Prostate gland (tissue), 2 donors: ENCODE measurements around the gene SLC25A1. TPM values are rescaled to one million over a fixed set of nuclear protein-coding genes. Genes with fewer than 3 reads are reported as not detected.

Experiments
- DNase-seq: peaks from one replicate; pipeline ENCODE4 v3.0.0-alpha.2; 2019; ENCODE audit warnings: low spot score
- H3K27ac ChIP-seq, 2 donors: fragments of 200-600 bp; sonication (generic); 2 replicates each; pipeline ENCODE4 v1.5.1; 2017 to 2019
- H3K27me3 ChIP-seq: fragments of 200-600 bp; sonication (generic); replicated peaks from 2 replicates; pipeline ENCODE4 v1.5.1; 2019; ENCODE audit not compliant: insufficient read depth
- H3K36me3 ChIP-seq, 2 donors: fragments of 200-600 bp; sonication (generic); 1 replicate in 1 of 2; 2 replicates in 1 of 2; pipeline versions ENCODE4 v1.5.1 to v1.8.1; 2017 to 2019
- H3K4me1 ChIP-seq: fragments of 200-600 bp; sonication (generic); replicated peaks from 2 replicates; pipeline ENCODE4 v1.5.1; 2019
- H3K4me3 ChIP-seq, 2 donors: fragments of 200-600 bp; sonication (generic); 2 replicates each; pipeline ENCODE4 v1.5.1; 2017 to 2019
- H3K9me3 ChIP-seq: fragments of 200-600 bp; sonication (generic); 2 replicates; pipeline ENCODE4 v1.5.1; 2017
- CTCF ChIP-seq, 4 experiments: fragments of 200-600 bp in 2 of 4; fragments of 450-650 bp in 2 of 4; sonication (generic) in 2 of 4; IDR thresholded peaks; 1 replicate in 3 of 4; 2 replicates in 1 of 4; pipeline ENCODE4 v1.5.1; 2016 to 2019; ENCODE audit warnings: antibody characterized with exemption in 4 of 4, mild to moderate bottlenecking in 2 of 4, moderate library complexity in 2 of 4
- POLR2A ChIP-seq: fragments of 450-650 bp; IDR thresholded peaks from one replicate; pipeline ENCODE4 v1.6.1; 2016; ENCODE audit warnings: antibody characterized with exemption, mild to moderate bottlenecking
- POLR2AphosphoS5 ChIP-seq: sonication (generic); formaldehyde crosslinking; IDR thresholded peaks from one replicate; pipeline ENCODE4 v1.6.1; 2017; ENCODE audit warnings: antibody characterized with exemption
- WGBS: methylation state at CpG from one replicate; pipeline ENCODE4 v1.1.5; 2018; 5-methylcytosine and 5-hydroxymethylcytosine counted together
- intact Hi-C: fragments of 100-400 bp; cut with DNase I; formaldehyde crosslinking; loops from one replicate; pipeline ENCODE4 v1.14.2; 2022
- total RNA-seq, 2 donors: library from RNA; depleted of rRNA; stranded (reverse); fragments of >200 nt; gene quantifications; one replicate each; pipeline ENCODE4 v1.1.0, GENCODE V29; 2016

The SLC25A1 gene
- total RNA-seq, 2 donors from 2014 or later, result 79.1 to 113 TPM

- Histone ChIP-seq H3K27ac (no peak overlapping the region), H3K9me3 (no peaks in the 10 kb centered on the region), H3K27me3 (no peaks in the 10 kb centered on the region), H3K4me1 (no peaks in the 10 kb centered on the region), H3K4me3 (no peak overlapping the region), H3K36me3 (no peaks in the 10 kb centered on the region)
- intact Hi-C loops, result no loop called here
- DNase-seq, result no peak
- TF ChIP-seq POLR2A, result no peak
- no peak for TF ChIP-seq POLR2AphosphoS5
- TF ChIP-seq CTCF (IDR thresholded peaks at IDR 0.05), result no peak
- 97% methylated on average over 4 of the region's 5 CpGs for WGBS
Measured at GRCh38 chr22:19224557-19224956, 46.0 kb upstream of the SLC25A1 start.

- no peak for DNase-seq
- WGBS, result 86% methylated on average over 6 of the region's 6 CpGs
- H3K36me3 ChIP-seq, result no peaks in the 10 kb centered on the region
Measured at GRCh38 chr22:19223617-19224016, 45.1 kb upstream of the SLC25A1 start.

GRCh38 chr22:19223110-19223509, 44.6 kb upstream of the SLC25A1 start:
- Histone ChIP-seq H3K27me3 (no peaks in the 10 kb centered on the region), H3K9me3 (no peaks in the 10 kb centered on the region), H3K36me3 (no peaks in the 10 kb centered on the region), H3K4me3 (no peak overlapping the region), H3K27ac (no peak overlapping the region), H3K4me1 (no peaks in the 10 kb centered on the region)
- TF ChIP-seq POLR2AphosphoS5 (no peak), CTCF (IDR thresholded peaks at IDR 0.05) (no peak), POLR2A (no peak)
- 88% methylated on average over 9 of the region's 9 CpGs for WGBS
- intact Hi-C loops, result no loop called here
- no peak for DNase-seq

More at GRCh38 chr22:19223617-19224016, 45.1 kb upstream of the SLC25A1 start:
- H3K27ac ChIP-seq, result no peak overlapping the region
- H3K4me1 ChIP-seq, result no peaks in the 10 kb centered on the region
- TF ChIP-seq POLR2AphosphoS5 (no peak), CTCF (IDR thresholded peaks at IDR 0.05) (no peak), POLR2A (no peak)
- no peaks in the 10 kb centered on the region for H3K9me3 ChIP-seq
- intact Hi-C loops, result no loop called here
- H3K4me3 ChIP-seq, result no peak overlapping the region
- H3K27me3 ChIP-seq, result no peaks in the 10 kb centered on the region

GRCh38 chr22:19222242-19223005, 43.9 kb upstream of the SLC25A1 start:
- H3K4me1 ChIP-seq, result no peaks in the 10 kb centered on the region
- H3K36me3 ChIP-seq, result no peaks in the 10 kb centered on the region
- H3K9me3 ChIP-seq, result no peaks in the 10 kb centered on the region
- no peak for TF ChIP-seq POLR2AphosphoS5
- no peak for TF ChIP-seq POLR2A
- no peak for TF ChIP-seq CTCF (IDR thresholded peaks at IDR 0.05)
- intact Hi-C loops, result no loop called here
- no peak for DNase-seq
- no peaks in the 10 kb centered on the region for H3K27me3 ChIP-seq
- H3K27ac ChIP-seq, result no peak overlapping the region
- WGBS, result 92% methylated on average over 11 of the region's 11 CpGs
- H3K4me3 ChIP-seq, result no peak overlapping the region

- Histone ChIP-seq H3K4me3 (no peak overlapping the region), H3K27ac (no peak overlapping the region), H3K36me3 (no peaks in the 10 kb centered on the region), H3K4me1 (no peaks in the 10 kb centered on the region), H3K27me3 (no peaks in the 10 kb centered on the region), H3K9me3 (no peaks in the 10 kb centered on the region)
- TF ChIP-seq POLR2A (no peak), CTCF (IDR thresholded peaks at IDR 0.05) (no peak), POLR2AphosphoS5 (no peak)
- DNase-seq, result no peak
- 85% methylated on average over 3 of the region's 3 CpGs for WGBS
- intact Hi-C loops, result no loop called here
Measured at GRCh38 chr22:19220867-19221266, 42.3 kb upstream of the SLC25A1 start.
